ENCODE results near the gene APOD.
"Not testable (repeated sequence)": the region's sequence is repeated elsewhere in the genome, so short reads cannot be mapped to it uniquely, and the experiment has no call there.

DNA sequence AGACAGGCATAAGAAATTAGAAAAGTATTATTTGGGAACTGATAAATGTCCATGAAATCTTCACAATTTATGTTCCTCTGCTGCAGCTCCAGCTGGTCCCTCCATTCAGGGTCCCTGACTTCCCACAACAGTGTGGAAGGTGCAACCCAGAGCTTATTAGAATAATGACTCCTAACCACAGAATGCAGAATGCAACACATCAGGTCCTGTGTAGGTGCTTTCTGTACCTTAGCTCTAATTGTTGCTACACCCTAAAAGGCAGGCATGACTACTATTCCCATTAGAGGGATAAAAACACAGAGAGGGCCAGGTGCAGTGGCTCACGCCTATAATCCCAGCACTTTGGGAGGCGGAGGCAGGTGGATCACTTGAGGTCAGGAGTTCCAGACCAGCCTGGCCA lies 6.6 kb upstream of the APOD start:
- not testable (repeated sequence) for TF ChIP-seq CTCF, POLR2A (IDR thresholded peaks at IDR 0.05)
